Kidney (tissue), 14 donors: Measurements from ENCODE around the gene ARPP21. TPM values are rescaled to one million over a fixed set of nuclear protein-coding genes. Genes with fewer than 3 reads are reported as not detected.

Experiments used
- DNase-seq, 5 donors: peaks; one replicate each; pipeline ENCODE4 v3.0.0-alpha.2; 2013 to 2020
- FAIRE-seq: peaks from 2 replicates; lab custom pipeline; 2012; peaks lifted over from hg19 to GRCh38; lab: Jason Lieb, UNC
- H3K27ac ChIP-seq, 2 donors: one replicate each; pipeline ENCODE4 v1.7.0; 2013; ENCODE audit warnings: low read depth in 2 of 2, low read length in 2 of 2, inconsistent platforms in 1 of 2
- H3K27me3 ChIP-seq: one replicate; pipeline ENCODE4 v1.7.1; 2013; ENCODE audit warnings: low read length, inconsistent platforms; ENCODE audit not compliant: control insufficient read depth, insufficient read depth
- H3K36me3 ChIP-seq, 3 donors: one replicate each; pipeline versions ENCODE4 v1.7.0 to v1.7.1; 2013; ENCODE audit warnings: low read length in 3 of 3, control low read depth in 1 of 3, inconsistent platforms in 1 of 3; ENCODE audit not compliant: insufficient read depth in 3 of 3, control insufficient read depth in 2 of 3
- H3K4me1 ChIP-seq, 3 donors: one replicate each; pipeline versions ENCODE4 v1.7.0 to v1.7.1; 2013; ENCODE audit warnings: low read length in 3 of 3, inconsistent platforms in 1 of 3, low read depth in 1 of 3; ENCODE audit not compliant: control insufficient read depth in 2 of 3, insufficient read depth in 2 of 3
- H3K4me3 ChIP-seq, 3 donors: one replicate each; pipeline versions ENCODE4 v1.7.0 to v1.8.1; 2013; ENCODE audit warnings: low read length in 3 of 3, control low read depth in 1 of 3, inconsistent platforms in 1 of 3
- H3K9ac ChIP-seq, 3 donors: one replicate each; pipeline versions ENCODE4 v1.7.0 to v1.7.1; 2013; ENCODE audit warnings: low read length in 3 of 3, control low read depth in 1 of 3, inconsistent platforms in 1 of 3
- H3K9me3 ChIP-seq, 3 donors: one replicate each; pipeline versions ENCODE4 v1.7.0 to v1.7.1; 2013; ENCODE audit warnings: low read length in 3 of 3, control low read depth in 1 of 3, inconsistent platforms in 1 of 3; ENCODE audit not compliant: control insufficient read depth in 2 of 3, insufficient read depth in 1 of 3
- intact Hi-C: fragments of 100-400 bp; cut with DNase I; formaldehyde crosslinking; loops from one replicate; pipeline ENCODE4 v1.11.1; 2022
- polyA plus RNA-seq: library from polyadenylated mRNA; stranded (reverse); fragments of 350-450 nt; fragmentation: Illumina TruSeq; extraction: RNeasy Lipid Tissue Mini Kit (QIAGEN cat#74804); gene quantifications from one replicate; pipeline ENCODE4 v1.2.3, GENCODE V29; 2014; ENCODE audit warnings: low read depth, low replicate concordance; ENCODE audit not compliant: insufficient read depth
- total RNA-seq: library from RNA; stranded (reverse); fragmentation: NEBNext Ultra II Directional; extraction: Animal tissue kit (Norgen Biotek cat#: 25700); gene quantifications from one replicate; pipeline ENCODE4 v1.2.1, GENCODE V29; 2021
- TF ChIP-seq, protein P1 (sequence below): IDR thresholded peaks from 3 replicates; pipeline ENCODE4 v1.5.1; 2012; ENCODE audit warnings: mild to moderate bottlenecking, moderate library complexity, borderline replicate concordance; ENCODE audit not compliant: insufficient read depth; ENCODE audit errors: extremely low read depth
- donor health status: control.
- donor health status: control.
- donor health status: control.
- donor health status: control.
- donor health status: control.
- donor health status: DM: yes; HTN: yes; CAD: no.
- donor health status: Normal renal cell carcinoma (clear cell type).

The ARPP21 gene
- total and polyA plus RNA-seq, 2 donors from 2014 or later, result 0.11 to 0.44 TPM

DNA sequence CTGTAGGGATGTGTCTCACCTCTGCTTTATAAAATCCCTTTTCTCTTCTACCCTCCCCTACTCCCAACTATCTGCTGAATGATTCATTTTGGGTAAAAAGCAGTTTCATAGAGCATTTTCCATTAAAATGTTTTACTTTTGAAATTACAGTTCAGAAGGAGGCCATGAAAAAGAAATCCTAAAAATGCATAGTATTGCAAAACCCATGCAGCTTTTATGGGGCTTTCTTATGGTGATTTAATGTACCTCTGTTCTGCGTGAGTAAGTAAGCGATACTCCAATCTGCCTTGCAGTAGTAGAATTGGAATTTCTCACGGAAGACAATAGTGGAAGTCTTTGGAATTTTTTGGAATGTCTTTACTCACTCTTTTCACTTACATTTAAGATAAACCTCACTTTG is 111.9 kb downstream of the ARPP21 start:
- no peak for FAIRE-seq
- no peak overlapping the region for H3K4me3 ChIP-seq
- no peak overlapping the region for H3K27ac ChIP-seq
- H3K9me3 ChIP-seq, result no peaks in the 10 kb centered on the region
- no peaks in the 10 kb centered on the region for H3K27me3 ChIP-seq
- H3K36me3 ChIP-seq, result no peaks in the 10 kb centered on the region
- H3K9ac ChIP-seq, result no peak overlapping the region
- no peak for DNase-seq
- intact Hi-C loops, result no loop called here
- TF ChIP-seq, protein P1, sequence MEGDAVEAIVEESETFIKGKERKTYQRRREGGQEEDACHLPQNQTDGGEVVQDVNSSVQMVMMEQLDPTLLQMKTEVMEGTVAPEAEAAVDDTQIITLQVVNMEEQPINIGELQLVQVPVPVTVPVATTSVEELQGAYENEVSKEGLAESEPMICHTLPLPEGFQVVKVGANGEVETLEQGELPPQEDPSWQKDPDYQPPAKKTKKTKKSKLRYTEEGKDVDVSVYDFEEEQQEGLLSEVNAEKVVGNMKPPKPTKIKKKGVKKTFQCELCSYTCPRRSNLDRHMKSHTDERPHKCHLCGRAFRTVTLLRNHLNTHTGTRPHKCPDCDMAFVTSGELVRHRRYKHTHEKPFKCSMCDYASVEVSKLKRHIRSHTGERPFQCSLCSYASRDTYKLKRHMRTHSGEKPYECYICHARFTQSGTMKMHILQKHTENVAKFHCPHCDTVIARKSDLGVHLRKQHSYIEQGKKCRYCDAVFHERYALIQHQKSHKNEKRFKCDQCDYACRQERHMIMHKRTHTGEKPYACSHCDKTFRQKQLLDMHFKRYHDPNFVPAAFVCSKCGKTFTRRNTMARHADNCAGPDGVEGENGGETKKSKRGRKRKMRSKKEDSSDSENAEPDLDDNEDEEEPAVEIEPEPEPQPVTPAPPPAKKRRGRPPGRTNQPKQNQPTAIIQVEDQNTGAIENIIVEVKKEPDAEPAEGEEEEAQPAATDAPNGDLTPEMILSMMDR, result no peak
- no peaks in the 10 kb centered on the region for H3K4me1 ChIP-seq

DNA sequence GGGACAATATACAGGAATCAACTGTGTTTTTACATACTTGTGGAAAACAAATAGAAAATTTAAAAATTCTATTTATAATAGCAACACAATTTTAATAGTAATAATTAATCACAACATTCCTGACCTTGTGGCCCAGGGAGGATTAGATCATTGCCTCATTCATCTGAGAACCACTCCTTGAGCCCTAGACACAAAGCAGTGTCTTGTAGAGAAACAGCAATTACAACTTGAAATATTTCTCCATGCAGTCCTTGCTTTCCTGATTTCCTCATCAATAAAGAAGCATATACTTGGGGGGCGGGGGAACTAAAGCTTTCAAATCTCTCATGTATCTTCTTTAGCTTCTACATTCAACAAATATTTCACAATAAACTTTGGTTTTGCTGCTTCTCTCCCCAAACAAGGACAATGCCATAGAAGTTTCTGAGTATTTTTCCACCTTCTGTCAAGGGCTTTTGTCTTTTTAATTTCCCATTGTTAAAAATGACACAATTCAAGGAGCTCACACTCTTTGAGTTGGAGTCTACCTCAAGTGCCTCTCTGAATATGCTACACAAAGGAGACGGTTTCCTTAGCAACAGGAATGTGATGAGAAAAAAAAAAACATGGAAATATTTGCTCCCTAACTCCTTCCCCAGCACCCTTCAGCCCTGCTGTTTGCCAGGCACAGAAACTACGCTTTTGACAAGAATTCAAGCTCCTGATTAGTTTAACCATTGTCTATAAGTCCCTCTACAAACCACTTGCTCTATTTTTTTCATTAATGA is 118.8 kb downstream of the ARPP21 start:
- Histone ChIP-seq H3K9ac (no peak overlapping the region), H3K27ac (no peak overlapping the region), H3K4me3 (no peak overlapping the region), H3K9me3 (no peaks in the 10 kb centered on the region), H3K36me3 (no peaks in the 10 kb centered on the region), H3K4me1 (no peaks in the 10 kb centered on the region), H3K27me3 (no peaks in the 10 kb centered on the region)
- TF ChIP-seq, protein P1, result no peak
- no peak for DNase-seq
- no peak for FAIRE-seq
- intact Hi-C loops, result no loop called here

DNA sequence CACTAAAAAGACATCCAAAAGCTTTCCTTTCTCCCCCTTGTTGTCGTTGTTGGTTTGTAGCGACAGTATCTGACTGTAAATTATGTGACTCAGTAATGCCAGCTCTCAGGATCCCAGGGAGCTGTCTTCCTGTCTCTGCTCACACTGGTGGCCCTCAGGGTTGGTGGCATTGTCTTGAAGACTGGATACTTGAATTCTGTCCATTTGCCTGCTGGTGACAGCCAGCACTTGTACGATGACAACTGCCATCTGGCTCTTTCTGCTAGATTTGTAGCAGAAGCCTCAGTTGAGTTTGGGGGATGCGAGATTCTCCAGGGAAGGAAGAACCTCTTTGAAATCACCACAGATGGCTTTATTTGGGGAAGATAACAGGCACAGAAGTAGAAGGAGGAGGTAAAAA is 120.8 kb downstream of the ARPP21 start:
- TF ChIP-seq, protein P1, result no peak
- Histone ChIP-seq H3K9ac (no peak overlapping the region), H3K4me1 (no peaks in the 10 kb centered on the region), H3K4me3 (no peak overlapping the region), H3K27me3 (no peaks in the 10 kb centered on the region), H3K9me3 (no peaks in the 10 kb centered on the region), H3K27ac (no peak overlapping the region), H3K36me3 (no peaks in the 10 kb centered on the region)
- FAIRE-seq, result no peak
- no peak for DNase-seq
- intact Hi-C loops, result no loop called here

DNA sequence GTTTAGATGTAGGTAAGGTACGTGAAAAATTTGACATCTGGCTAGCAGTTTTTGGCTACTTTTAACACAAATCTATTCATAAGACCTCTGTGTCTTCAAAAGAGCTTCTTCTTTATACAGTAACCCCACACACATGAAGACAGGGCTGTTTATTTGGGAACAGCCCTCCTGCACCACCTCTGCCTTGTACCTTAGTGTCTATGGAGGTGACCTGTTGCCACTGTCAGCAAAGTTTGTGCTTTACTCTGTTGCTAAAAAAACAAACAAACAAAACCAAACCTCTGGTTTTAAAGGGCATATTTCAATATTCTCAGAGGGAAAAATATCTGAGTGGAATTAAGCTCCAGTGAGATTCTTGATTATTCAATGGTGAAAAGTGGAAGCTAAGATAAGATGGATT is 122.0 kb downstream of the ARPP21 start:
- no peak for DNase-seq
- no peak overlapping the region for H3K4me3 ChIP-seq
- H3K36me3 ChIP-seq, result no peaks in the 10 kb centered on the region
- no peaks in the 10 kb centered on the region for H3K9me3 ChIP-seq
- H3K27ac ChIP-seq, result no peak overlapping the region
- intact Hi-C loops, result no loop called here
- no peaks in the 10 kb centered on the region for H3K4me1 ChIP-seq
- no peak for FAIRE-seq
- no peaks in the 10 kb centered on the region for H3K27me3 ChIP-seq
- TF ChIP-seq, protein P1, result no peak
- no peak overlapping the region for H3K9ac ChIP-seq
